Endothelial cell (in vitro differentiated cells): ENCODE data around the gene PYCARD. TPM values are rescaled to one million over a fixed set of nuclear protein-coding genes. Genes with fewer than 3 reads are reported as not detected.
"Not testable (repeated sequence)": the region's sequence is repeated elsewhere in the genome, so short reads cannot be mapped to it uniquely, and the experiment has no call there.

Source experiments
- DNase-seq: peaks from one replicate; pipeline ENCODE4 v3.0.0; 2021; ENCODE audit warnings: low spot score
- H3K27ac Mint-ChIP-seq: one replicate; pipeline ENCODE4 v1.8.0; 2021; ENCODE audit warnings: mixed read lengths, inconsistent platforms; ENCODE audit not compliant: unreplicated experiment
- H3K27me3 Mint-ChIP-seq: one replicate; pipeline ENCODE4 v1.8.0; 2021; ENCODE audit warnings: mild to moderate bottlenecking, moderate library complexity, mixed read lengths, inconsistent platforms; ENCODE audit not compliant: unreplicated experiment
- H3K36me3 Mint-ChIP-seq: one replicate; pipeline ENCODE4 v1.8.0; 2021; ENCODE audit warnings: mild to moderate bottlenecking, low read depth, mixed read lengths, inconsistent platforms; ENCODE audit not compliant: unreplicated experiment
- H3K4me1 Mint-ChIP-seq: one replicate; pipeline ENCODE4 v1.8.0; 2021; ENCODE audit warnings: mild to moderate bottlenecking, mixed read lengths, inconsistent platforms; ENCODE audit not compliant: unreplicated experiment
- H3K4me3 Mint-ChIP-seq: one replicate; pipeline ENCODE4 v1.8.0; 2021; ENCODE audit warnings: mild to moderate bottlenecking, mixed read lengths, inconsistent platforms; ENCODE audit not compliant: unreplicated experiment
- H3K9me3 Mint-ChIP-seq: one replicate; pipeline ENCODE4 v1.8.0; 2021; ENCODE audit warnings: mixed read lengths, inconsistent platforms; ENCODE audit not compliant: unreplicated experiment
- CTCF ChIP-seq: fragments of 200-600 bp; sonication (generic); IDR thresholded peaks from one replicate; pipeline ENCODE4 v1.5.0; 2021; ENCODE audit warnings: antibody characterized with exemption; ENCODE audit not compliant: unreplicated experiment
- total RNA-seq: library from RNA; stranded (reverse); fragmentation: NEBNext Ultra II Directional; extraction: Animal tissue kit (Norgen Biotek cat#: 25700); gene quantifications from one replicate; pipeline ENCODE4 v1.2.1, GENCODE V29; 2021; ENCODE audit not compliant: unreplicated experiment

PYCARD gene
- total RNA-seq, 1 donor from 2014 or later, result 35.6 TPM

GRCh38 chr16:31246296-31246695, 43.7 kb upstream of the PYCARD start:
- Mint-ChIP-seq H3K4me3 (no peak overlapping the region), H3K36me3 (no peaks in the 10 kb centered on the region), H3K27me3 (no peaks in the 10 kb centered on the region), H3K9me3 (no peaks in the 10 kb centered on the region), H3K4me1 (peaks cover 14% of the 10 kb centered on the region), H3K27ac (no peak overlapping the region)
- DNase-seq, result no peak
- no peak for TF ChIP-seq CTCF

GRCh38 chr16:31245598-31245997, 43.0 kb upstream of the PYCARD start:
- not testable (repeated sequence) for H3K4me3 Mint-ChIP-seq, H3K27me3 Mint-ChIP-seq, H3K27ac Mint-ChIP-seq, H3K9me3 Mint-ChIP-seq, DNase-seq, H3K36me3 Mint-ChIP-seq
- H3K4me1 Mint-ChIP-seq, result peaks cover 14% of the 10 kb centered on the region

GRCh38 chr16:31243734-31244670, 41.4 kb upstream of the PYCARD start:
- H3K27ac Mint-ChIP-seq, result no peak overlapping the region
- H3K27me3 Mint-ChIP-seq, result no peaks in the 10 kb centered on the region
- H3K4me1 Mint-ChIP-seq, result peaks cover 14% of the 10 kb centered on the region
- no peak for TF ChIP-seq CTCF
- no peak overlapping the region for H3K4me3 Mint-ChIP-seq
- no peaks in the 10 kb centered on the region for H3K9me3 Mint-ChIP-seq
- no peaks in the 10 kb centered on the region for H3K36me3 Mint-ChIP-seq
- no peak for DNase-seq

GRCh38 chr16:31242206-31242605, 39.6 kb upstream of the PYCARD start:
- DNase-seq, result no peak
- peaks cover 14% of the 10 kb centered on the region for H3K4me1 Mint-ChIP-seq
- H3K4me3 Mint-ChIP-seq, result no peak overlapping the region
- H3K27me3 Mint-ChIP-seq, result no peaks in the 10 kb centered on the region
- H3K9me3 Mint-ChIP-seq, result no peaks in the 10 kb centered on the region
- H3K36me3 Mint-ChIP-seq, result no peaks in the 10 kb centered on the region
- no peak overlapping the region for H3K27ac Mint-ChIP-seq
- no peak for TF ChIP-seq CTCF

- Mint-ChIP-seq H3K36me3 (no peaks in the 10 kb centered on the region), H3K27me3 (peaks cover 6% of the 10 kb centered on the region), H3K9me3 (no peaks in the 10 kb centered on the region), H3K4me3 (no peak overlapping the region), H3K4me1 (peaks cover 9% of the 10 kb centered on the region), H3K27ac (no peak overlapping the region)
- no peak for TF ChIP-seq CTCF
- DNase-seq, result no peak
Measured at GRCh38 chr16:31238041-31238440, 35.5 kb upstream of the PYCARD start.
